Keratinocyte (primary cell): ENCODE results near the gene SPTBN4. TPM values are rescaled to one million over a fixed set of nuclear protein-coding genes. Genes with fewer than 3 reads are reported as not detected.

ENCODE experiments used
- DNase-seq: peaks from one replicate; pipeline ENCODE4 v3.0.0-alpha.2; 2011; ENCODE audit warnings: low read depth, missing footprints, low spot score
- FAIRE-seq: peaks from 2 replicates; lab custom pipeline; 2011; peaks lifted over from hg19 to GRCh38; lab: Jason Lieb, UNC
- H2AFZ ChIP-seq: 2 replicates; pipeline ENCODE4 v1.6.0; 2012; ENCODE audit warnings: low read length, control low read depth, inconsistent platforms; ENCODE audit not compliant: control insufficient read depth
- H3K27ac ChIP-seq: 2 replicates; pipeline ENCODE4 v1.5.1; 2011; ENCODE audit warnings: low read length; ENCODE audit not compliant: control insufficient read depth, insufficient read depth
- H3K27me3 ChIP-seq: 3 replicates; pipeline ENCODE4 v1.6.0; 2011; ENCODE audit warnings: low read length; ENCODE audit not compliant: control insufficient read depth, insufficient read depth; ENCODE audit errors: extremely low read depth
- H3K36me3 ChIP-seq, 2 experiments: 2 replicates in 1 of 2; 3 replicates in 1 of 2; pipeline ENCODE4 v1.5.1; 2011; ENCODE audit warnings: low read length in 2 of 2, mild to moderate bottlenecking in 1 of 2; ENCODE audit not compliant: control insufficient read depth in 2 of 2, insufficient read depth in 2 of 2; ENCODE audit errors: extremely low read depth in 1 of 2
- H3K4me1 ChIP-seq: 3 replicates; pipeline ENCODE4 v1.5.1; 2011; ENCODE audit warnings: low read length; ENCODE audit not compliant: control insufficient read depth, insufficient read depth; ENCODE audit errors: extremely low read depth
- H3K4me2 ChIP-seq: 3 replicates; pipeline ENCODE4 v1.6.0; 2011; ENCODE audit warnings: low read depth, low read length; ENCODE audit not compliant: control insufficient read depth, insufficient read depth; ENCODE audit errors: extremely low read depth
- H3K4me3 ChIP-seq, 3 experiments: fragments of 200-600 bp in 1 of 3; sonication (generic) in 1 of 3; 2 replicates in 2 of 3; 3 replicates in 1 of 3; pipeline ENCODE4 v1.5.1; 2011 to 2016; ENCODE audit warnings: low read length in 3 of 3, mild to moderate bottlenecking in 3 of 3, control low read depth in 2 of 3, inconsistent platforms in 1 of 3, low read depth in 1 of 3, mixed read lengths in 1 of 3, mixed run types in 1 of 3, moderate library complexity in 1 of 3; ENCODE audit not compliant: control insufficient read depth in 2 of 3, insufficient read depth in 2 of 3; ENCODE audit errors: extremely low read depth in 1 of 3
- H3K79me2 ChIP-seq: 2 replicates; pipeline ENCODE4 v1.6.0; 2012; ENCODE audit warnings: low read length; ENCODE audit not compliant: control insufficient read depth, insufficient read depth
- H3K9ac ChIP-seq: 3 replicates; pipeline ENCODE4 v1.6.0; 2011; ENCODE audit warnings: low read length; ENCODE audit not compliant: control insufficient read depth, insufficient read depth; ENCODE audit errors: extremely low read depth
- H3K9me1 ChIP-seq: 3 replicates; pipeline ENCODE4 v1.6.0; 2011; ENCODE audit warnings: low read length; ENCODE audit not compliant: control insufficient read depth, insufficient read depth; ENCODE audit errors: extremely low read depth
- H3K9me3 ChIP-seq: 2 replicates; pipeline ENCODE4 v1.5.1; 2012; ENCODE audit warnings: low read depth, low read length; ENCODE audit not compliant: control insufficient read depth
- H4K20me1 ChIP-seq: 3 replicates; pipeline ENCODE4 v1.6.0; 2011; ENCODE audit warnings: low read length; ENCODE audit not compliant: control insufficient read depth, insufficient read depth; ENCODE audit errors: extremely low read depth
- EZH2 ChIP-seq: IDR thresholded peaks from one replicate; pipeline ENCODE4 v1.6.1; 2012; ENCODE audit warnings: inconsistent platforms, mild to moderate bottlenecking, low read length, moderate library complexity
- dilution Hi-C: fragments of 300-500 bp; cut with MboI; formaldehyde crosslinking; loops from one replicate; pipeline ENCODE4 v1.7.0; 2020; ENCODE audit warnings: low sequenced_read_pairs; ENCODE audit not compliant: extremely low pct_ligation_motif_present
- polyA plus RNA-seq, 5 experiments: library from polyadenylated mRNA; depleted of rRNA in 3 of 5; stranded (reverse) in 3 of 5; stranded (forward) in 1 of 5; unstranded in 1 of 5; fragments of >200 nt; gene quantifications; 1 replicate in 1 of 5; 2 replicates in 3 of 5; 3 replicates in 1 of 5; pipeline versions ENCODE4 v1.2.1 to v1.2.3, GENCODE V29; 2011 to 2012; ENCODE audit warnings: missing spikeins in 2 of 5, low read depth in 1 of 5, low replicate concordance in 1 of 5
- TF ChIP-seq, protein P1 (sequence below), 3 experiments: IDR thresholded peaks in 1 of 3; conservative IDR thresholded peaks in 1 of 3; optimal IDR thresholded peaks in 1 of 3; 2 replicates in 2 of 3; 3 replicates in 1 of 3; pipeline versions ENCODE3 to v1.5.1; 2011; ENCODE audit warnings: low read length in 3 of 3, mild to moderate bottlenecking in 3 of 3, moderate library complexity in 2 of 3, control low read depth in 1 of 3, inconsistent platforms in 1 of 3; ENCODE audit not compliant: insufficient read depth in 2 of 3; ENCODE audit errors: extremely low read depth in 1 of 3

The SPTBN4 gene
- polyA plus RNA-seq, 1 donor (not counting 4 experiments of a cell fraction or from before 2014, with no cell fraction given), result 0.17 TPM

DNA sequence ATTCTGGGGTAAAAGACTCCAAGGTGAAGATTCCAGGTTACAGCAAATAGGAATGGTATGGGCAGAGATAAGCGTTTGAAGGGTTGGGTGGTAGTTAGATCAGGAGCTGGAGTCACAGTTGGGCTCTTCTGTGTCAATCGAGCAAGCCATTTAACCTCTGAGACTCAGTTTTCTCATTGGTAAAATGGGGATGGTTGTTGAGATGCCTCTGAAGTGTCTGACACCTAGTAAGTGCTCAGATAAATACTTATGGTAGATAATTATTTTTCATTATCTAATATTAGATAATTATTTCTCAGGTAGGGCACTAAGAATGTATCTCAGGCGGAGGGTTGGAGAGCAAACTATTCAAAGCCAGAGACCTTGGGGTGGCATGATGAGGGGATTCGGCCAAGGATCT lies 142.2 kb downstream of the SPTBN4 start:
- dilution Hi-C loops, result no loop called here
- TF ChIP-seq, protein P1, sequence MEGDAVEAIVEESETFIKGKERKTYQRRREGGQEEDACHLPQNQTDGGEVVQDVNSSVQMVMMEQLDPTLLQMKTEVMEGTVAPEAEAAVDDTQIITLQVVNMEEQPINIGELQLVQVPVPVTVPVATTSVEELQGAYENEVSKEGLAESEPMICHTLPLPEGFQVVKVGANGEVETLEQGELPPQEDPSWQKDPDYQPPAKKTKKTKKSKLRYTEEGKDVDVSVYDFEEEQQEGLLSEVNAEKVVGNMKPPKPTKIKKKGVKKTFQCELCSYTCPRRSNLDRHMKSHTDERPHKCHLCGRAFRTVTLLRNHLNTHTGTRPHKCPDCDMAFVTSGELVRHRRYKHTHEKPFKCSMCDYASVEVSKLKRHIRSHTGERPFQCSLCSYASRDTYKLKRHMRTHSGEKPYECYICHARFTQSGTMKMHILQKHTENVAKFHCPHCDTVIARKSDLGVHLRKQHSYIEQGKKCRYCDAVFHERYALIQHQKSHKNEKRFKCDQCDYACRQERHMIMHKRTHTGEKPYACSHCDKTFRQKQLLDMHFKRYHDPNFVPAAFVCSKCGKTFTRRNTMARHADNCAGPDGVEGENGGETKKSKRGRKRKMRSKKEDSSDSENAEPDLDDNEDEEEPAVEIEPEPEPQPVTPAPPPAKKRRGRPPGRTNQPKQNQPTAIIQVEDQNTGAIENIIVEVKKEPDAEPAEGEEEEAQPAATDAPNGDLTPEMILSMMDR (optimal IDR thresholded peaks at IDR 0.05 in 1 of 3, IDR thresholded peaks at IDR 0.05 in 1 of 3, conservative IDR thresholded peaks at IDR 0.05 in 1 of 3; ENCODE audit: extremely low read depth in 1 of 3, insufficient read depth in 2 of 3, low read length in 3 of 3), result no peak
- TF ChIP-seq EZH2, result no peak
- Histone ChIP-seq H3K79me2 (peaks cover 8% of the 10 kb centered on the region), H2AFZ (no peak overlapping the region), H4K20me1 (no peaks in the 10 kb centered on the region), H3K4me3 (peak overlapping the region in 1 of 3 experiments; percentile 65), H3K36me3 (no peaks in the 10 kb centered on the region), H3K4me2 (peak overlapping the region; percentile 73), H3K9ac (no peak overlapping the region), H3K9me1 (no peaks in the 10 kb centered on the region), H3K9me3 (no peaks in the 10 kb centered on the region), H3K4me1 (peaks cover 42% of the 10 kb centered on the region), H3K27ac (no peak overlapping the region), H3K27me3 (no peaks in the 10 kb centered on the region)
- DNase-seq (no peak), FAIRE-seq (no peak)

DNA sequence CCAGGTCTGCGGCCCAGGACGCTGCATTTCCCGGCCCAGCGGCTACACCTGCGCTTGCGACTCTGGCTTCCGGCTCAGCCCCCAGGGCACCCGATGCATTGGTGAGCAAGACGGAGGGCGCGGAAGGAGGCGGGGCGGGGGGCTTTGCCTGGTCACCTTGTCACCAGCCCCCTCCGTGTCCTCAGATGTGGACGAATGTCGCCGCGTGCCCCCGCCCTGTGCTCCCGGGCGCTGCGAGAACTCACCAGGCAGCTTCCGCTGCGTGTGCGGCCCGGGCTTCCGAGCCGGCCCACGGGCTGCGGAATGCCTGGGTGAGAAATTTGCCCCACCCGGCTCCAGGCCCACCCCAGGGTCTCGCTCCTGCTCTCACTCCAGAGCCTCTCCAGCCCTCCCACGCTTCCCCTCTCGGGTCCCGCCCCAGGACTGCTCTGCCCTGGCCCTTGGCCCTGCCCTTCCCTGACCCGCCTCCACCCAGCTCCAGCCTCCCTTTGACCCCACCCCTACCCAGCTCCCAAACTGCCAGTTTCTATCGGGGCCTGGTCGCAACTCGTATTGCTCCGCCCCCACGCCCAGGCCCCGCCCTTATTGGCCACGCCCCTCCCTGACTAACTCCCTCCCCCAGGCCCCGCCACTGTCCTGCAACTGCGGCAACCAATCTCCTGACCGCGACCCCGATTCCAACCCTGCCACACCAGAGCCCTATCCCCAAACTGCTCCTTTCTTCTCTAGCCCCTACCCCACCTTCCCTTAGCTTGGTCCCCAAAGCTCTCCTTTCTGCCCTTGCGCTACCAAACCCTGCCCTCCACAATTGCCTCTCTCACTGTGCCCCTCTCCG lies 143.0 kb downstream of the SPTBN4 start:
- Histone ChIP-seq H3K4me1 (peaks cover 43% of the 10 kb centered on the region), H3K4me2 (peak overlapping the region; percentile 73), H2AFZ (no peak overlapping the region), H3K79me2 (peaks cover 8% of the 10 kb centered on the region), H3K27me3 (no peaks in the 10 kb centered on the region), H3K27ac (peak overlapping the region; percentile 58), H4K20me1 (no peaks in the 10 kb centered on the region), H3K4me3 (peak overlapping the region; percentile 49 to 65 (median 59)), H3K9me3 (no peaks in the 10 kb centered on the region), H3K9ac (peak overlapping the region; percentile 62), H3K9me1 (no peaks in the 10 kb centered on the region), H3K36me3 (no peaks in the 10 kb centered on the region)
- FAIRE-seq (no peak), DNase-seq (no peak)
- no peak for TF ChIP-seq EZH2
- TF ChIP-seq, protein P1 (optimal IDR thresholded peaks at IDR 0.05 in 1 of 3, IDR thresholded peaks at IDR 0.05 in 1 of 3, conservative IDR thresholded peaks at IDR 0.05 in 1 of 3; ENCODE audit: extremely low read depth in 1 of 3, insufficient read depth in 2 of 3, low read length in 3 of 3), result no peak
- dilution Hi-C loops, result no loop called here
